Body of pancreas (tissue), 4 donors: ENCODE results near the gene DNHD1. TPM values are rescaled to one million over a fixed set of nuclear protein-coding genes. Genes with fewer than 3 reads are reported as not detected.

Experiments
- ATAC-seq: fragments of 150-250 bp; one replicate; pipeline ENCODE4 v1.9.1; 2016
- DNase-seq, 4 donors: peaks; one replicate each; pipeline ENCODE4 v3.0.0-alpha.2; 2019
- H3K27ac ChIP-seq, 4 donors: fragments of 200-600 bp; sonication (generic); 1 replicate in 3 of 4; 2 replicates in 1 of 4; pipeline versions ENCODE4 v1.5.1 to v1.6.1; 2016 to 2019; ENCODE audit warnings: mild to moderate bottlenecking in 1 of 4, mixed read lengths in 1 of 4, moderate library complexity in 1 of 4
- H3K27me3 ChIP-seq, 2 donors: fragments of 200-600 bp; sonication (generic); one replicate each; pipeline ENCODE4 v1.6.0; 2016; ENCODE audit warnings: mild to moderate bottlenecking in 1 of 2
- H3K36me3 ChIP-seq, 2 donors: fragments of 200-600 bp; sonication (generic); replicated peaks in 1 of 2; 2 replicates each; pipeline ENCODE4 v1.5.1; 2016; ENCODE audit warnings: low read depth in 2 of 2; ENCODE audit not compliant: insufficient read depth in 1 of 2
- H3K4me1 ChIP-seq: fragments of 200-600 bp; sonication (generic); one replicate; pipeline ENCODE4 v1.6.0; 2016
- H3K4me3 ChIP-seq, 2 donors: fragments of 200-600 bp; sonication (generic); 1 replicate in 1 of 2; 2 replicates in 1 of 2; pipeline ENCODE4 v1.5.1; 2016 to 2019
- H3K9me3 ChIP-seq, 3 donors: fragments of 200-600 bp; sonication (generic); 1 replicate in 2 of 3; 2 replicates in 1 of 3; pipeline ENCODE4 v1.5.1; 2016
- CTCF ChIP-seq, 7 experiments: fragments of 450-650 bp in 4 of 7; fragments of 200-600 bp in 3 of 7; sonication (generic) in 3 of 7; IDR thresholded peaks; one replicate each; pipeline ENCODE4 v1.5.1; 2016 to 2019; ENCODE audit warnings: antibody characterized with exemption in 7 of 7
- POLR2A ChIP-seq, 3 donors: fragments of 450-650 bp; IDR thresholded peaks; one replicate each; pipeline ENCODE4 v1.6.1; 2016; ENCODE audit warnings: antibody characterized with exemption in 3 of 3, mild to moderate bottlenecking in 2 of 3
- WGBS, 2 donors: methylation state at CpG; one replicate each; pipeline ENCODE4 v1.1.5; 2017; 5-methylcytosine and 5-hydroxymethylcytosine counted together
- intact Hi-C: fragments of 100-400 bp; cut with DNase I; formaldehyde crosslinking; loops from one replicate; pipeline ENCODE4 v1.15.1; 2023
- total RNA-seq, 2 donors: library from RNA; depleted of rRNA; stranded (reverse); fragments of >200 nt; gene quantifications; one replicate each; pipeline ENCODE4 v1.1.0, GENCODE V29; 2016

The DNHD1 gene
- total RNA-seq, 2 donors from 2014 or later: 14.5 to 19.1 TPM

- ATAC-seq (peak; percentile 81), DNase-seq (peak in 1 of 4 donors; percentile 16)
- Histone ChIP-seq H3K36me3 (no peaks in the 10 kb centered on the region), H3K27me3 (no peaks in the 10 kb centered on the region), H3K27ac (peak overlapping the region in 3 of 4 donors; percentile 1 to 71 (median 69)), H3K4me1 (peaks cover 8% of the 10 kb centered on the region), H3K4me3 (no peak overlapping the region), H3K9me3 (no peaks in the 10 kb centered on the region)
- 45 to 53% methylated on average over 10 to 11 of the region's 11 CpGs for WGBS, 2 donors
- TF ChIP-seq CTCF (IDR thresholded peaks at IDR 0.05) (no peak), POLR2A (IDR thresholded peaks at IDR 0.05) (no peak)
- intact Hi-C loops: no loop called here
Observed at GRCh38 chr11:6556139-6556949, 59.3 kb downstream of the DNHD1 start.

- H3K9me3 ChIP-seq: no peaks in the 10 kb centered on the region
- TF ChIP-seq CTCF (IDR thresholded peaks at IDR 0.05) (no peak), POLR2A (IDR thresholded peaks at IDR 0.05) (no peak)
- ATAC-seq: no peak
Observed at GRCh38 chr11:6557063-6557462, 60.0 kb downstream of the DNHD1 start.

GRCh38 chr11:6557761-6558674, 60.9 kb downstream of the DNHD1 start:
- TF ChIP-seq CTCF (IDR thresholded peaks at IDR 0.05) (no peak), POLR2A (IDR thresholded peaks at IDR 0.05) (no peak)
- 96 to 97% methylated on average over 14 of the region's 14 CpGs for WGBS, 2 donors
- ATAC-seq: no peak

More at GRCh38 chr11:6557063-6557462, 60.0 kb downstream of the DNHD1 start:
- intact Hi-C loops: no loop called here
- Histone ChIP-seq H3K27me3 (no peaks in the 10 kb centered on the region), H3K36me3 (no peaks in the 10 kb centered on the region), H3K4me1 (peaks cover 8% of the 10 kb centered on the region), H3K27ac (peak overlapping the region in 3 of 4 donors; percentile 1 to 71 (median 69)), H3K4me3 (no peak overlapping the region)
- WGBS, 2 donors: 90 to 91% methylated on average over 4 to 11 of the region's 11 CpGs
- no peak for DNase-seq

DNA sequence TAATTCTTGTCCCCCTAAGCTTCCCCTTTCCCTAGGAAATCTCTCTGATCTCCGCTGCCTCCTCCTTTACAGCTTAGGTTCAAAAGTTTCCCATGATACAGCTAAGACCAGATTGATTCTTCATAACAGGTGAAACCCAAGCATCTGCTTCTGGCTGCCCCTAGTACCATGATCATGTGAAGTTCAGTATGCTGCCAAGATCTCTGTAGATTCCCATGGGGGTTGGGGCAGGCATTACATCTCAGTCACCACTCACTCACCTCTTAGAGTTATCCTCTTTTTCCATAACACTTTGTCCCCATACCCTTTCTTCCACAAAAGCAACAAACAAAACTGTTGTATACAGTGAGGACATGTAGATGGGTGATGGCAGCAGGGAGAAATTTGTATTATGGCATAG, 62.3 kb downstream of the DNHD1 start:
- Histone ChIP-seq H3K36me3 (no peaks in the 10 kb centered on the region), H3K27me3 (no peaks in the 10 kb centered on the region), H3K4me1 (peaks cover 8% of the 10 kb centered on the region), H3K9me3 (no peaks in the 10 kb centered on the region), H3K27ac (no peak overlapping the region), H3K4me3 (no peak overlapping the region)
- intact Hi-C loops: no loop called here
- 90 to 100% methylated on average over 1 of the region's 1 CpG for WGBS, 2 donors
- no peak for ATAC-seq
- TF ChIP-seq POLR2A (IDR thresholded peaks at IDR 0.05) (no peak), CTCF (IDR thresholded peaks at IDR 0.05) (no peak)
- no peak for DNase-seq

More at GRCh38 chr11:6557761-6558674, 60.9 kb downstream of the DNHD1 start:
- intact Hi-C loops: no loop called here
- Histone ChIP-seq H3K9me3 (no peaks in the 10 kb centered on the region), H3K4me1 (peaks cover 8% of the 10 kb centered on the region), H3K27me3 (no peaks in the 10 kb centered on the region), H3K36me3 (no peaks in the 10 kb centered on the region), H3K27ac (no peak overlapping the region), H3K4me3 (no peak overlapping the region)
- no peak for DNase-seq
